HT-29 (cell line): Measurements from ENCODE around the gene UST. TPM values are rescaled to one million over a fixed set of nuclear protein-coding genes. Genes with fewer than 3 reads are reported as not detected.

ENCODE experiments used
- DNase-seq: peaks from one replicate; pipeline ENCODE4 v3.0.0-alpha.2; 2015; ENCODE audit warnings: low spot score
- total RNA-seq: library from RNA; depleted of rRNA; stranded (reverse); fragments of >200 nt; shearing (Covaris generic); gene quantifications from 2 replicates; pipeline ENCODE4 v1.2.3, GENCODE V29; 2014

The UST gene
- total RNA-seq, 1 experiment from 2014 or later, result 3.1 TPM

- DNase-seq, result no peak
These were observed 372.2 kb downstream of the UST start for GRCh38 chr6:149118737-149119653.

- no peak for DNase-seq
These were observed 376.3 kb downstream of the UST start for GRCh38 chr6:149122850-149123821.

- DNase-seq, result no peak
These were observed 378.5 kb downstream of the UST start for GRCh38 chr6:149125309-149125708.
